ENCODE measurements around the gene PTPRM.

PTPRM gene

GRCh38 chr18:8257851-8258434, 690.8 kb downstream of the PTPRM start:
- DNase-seq (ENCODE audit: insufficient read length, low spot score) (no peak), FAIRE-seq (no peak)
- TF ChIP-seq SPI1 (IDR thresholded peaks at IDR 0.05; ENCODE audit: low read depth, low read length): no peak
- TF ChIP-seq POLR2A (IDR thresholded peaks at IDR 0.05; ENCODE audit: low read depth, low read length): no peak
- no peak for TF ChIP-seq TAF1 (IDR thresholded peaks at IDR 0.05; ENCODE audit: low read depth, low read length)
- TF ChIP-seq POLR2AphosphoS5 (IDR thresholded peaks at IDR 0.05; ENCODE audit: low read depth, low read length): no peak
- no peak for TF ChIP-seq POU2F2 (IDR thresholded peaks at IDR 0.05; ENCODE audit: low read depth, low read length)
- no peak for TF ChIP-seq PAX5 (IDR thresholded peaks at IDR 0.05; ENCODE audit: insufficient read depth, low read length, severe bottlenecking)

DNA sequence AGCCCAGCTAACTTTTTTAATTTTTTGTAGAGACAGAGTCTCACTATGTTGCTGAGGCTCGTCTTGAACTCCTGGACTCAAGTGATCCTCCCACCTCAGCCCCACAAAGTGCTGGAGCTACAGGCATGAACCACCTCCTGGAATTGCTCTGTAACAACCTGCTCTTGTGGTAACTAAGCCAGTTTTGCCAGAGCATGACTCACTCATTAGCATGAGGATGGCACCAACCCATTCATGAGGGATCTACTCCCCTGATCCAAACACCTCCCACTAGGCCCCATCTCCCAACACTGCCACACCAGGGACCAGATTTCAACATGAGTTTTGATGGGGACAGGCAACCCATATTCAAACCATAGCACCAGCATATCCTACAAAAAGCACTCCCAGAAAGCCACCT, 693.2 kb downstream of the PTPRM start:
- no peak for FAIRE-seq
- no peak for DNase-seq (ENCODE audit: insufficient read length, low spot score)

DNA sequence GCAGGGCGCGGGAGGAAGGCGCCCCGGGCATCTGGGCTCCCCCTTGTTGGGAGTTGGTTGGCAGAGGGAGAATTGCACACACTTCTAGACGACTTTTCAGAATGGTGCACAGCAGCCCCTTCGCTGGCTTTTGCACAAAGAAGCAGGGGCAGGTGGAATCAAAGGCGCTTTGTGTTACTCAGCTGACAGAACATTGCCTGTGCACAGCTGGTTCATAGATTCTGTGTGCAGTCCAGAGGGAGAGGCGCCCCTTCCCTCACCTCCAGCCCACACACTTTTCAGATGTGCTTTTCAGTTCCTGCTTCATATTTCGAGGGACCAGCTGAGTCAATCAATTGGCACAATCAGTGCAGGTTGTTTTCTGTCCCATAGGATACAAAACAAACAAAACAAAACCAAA, 693.7 kb downstream of the PTPRM start:
- TF ChIP-seq TAF1 (IDR thresholded peaks at IDR 0.05; ENCODE audit: low read depth, low read length): no peak
- TF ChIP-seq SPI1 (IDR thresholded peaks at IDR 0.05; ENCODE audit: low read depth, low read length): peak; percentile 68
- DNase-seq (ENCODE audit: insufficient read length, low spot score) (no peak), FAIRE-seq (no peak)

More for the DNA sequence above, 693.2 kb downstream of the PTPRM start:
- TF ChIP-seq TAF1 (IDR thresholded peaks at IDR 0.05; ENCODE audit: low read depth, low read length) (no peak), SPI1 (IDR thresholded peaks at IDR 0.05; ENCODE audit: low read depth, low read length) (no peak), POLR2AphosphoS5 (IDR thresholded peaks at IDR 0.05; ENCODE audit: low read depth, low read length) (no peak), POU2F2 (IDR thresholded peaks at IDR 0.05; ENCODE audit: low read depth, low read length) (no peak), POLR2A (IDR thresholded peaks at IDR 0.05; ENCODE audit: low read depth, low read length) (no peak), PAX5 (IDR thresholded peaks at IDR 0.05; ENCODE audit: insufficient read depth, low read length, severe bottlenecking) (no peak)

GRCh38 chr18:8261651-8262091, 694.6 kb downstream of the PTPRM start:
- no peak for FAIRE-seq
- no peak for DNase-seq (ENCODE audit: insufficient read length, low spot score)
- TF ChIP-seq PAX5 (IDR thresholded peaks at IDR 0.05; ENCODE audit: insufficient read depth, low read length, severe bottlenecking): no peak
- no peak for TF ChIP-seq SPI1 (IDR thresholded peaks at IDR 0.05; ENCODE audit: low read depth, low read length)
- no peak for TF ChIP-seq POU2F2 (IDR thresholded peaks at IDR 0.05; ENCODE audit: low read depth, low read length)
- no peak for TF ChIP-seq TAF1 (IDR thresholded peaks at IDR 0.05; ENCODE audit: low read depth, low read length)
- no peak for TF ChIP-seq POLR2AphosphoS5 (IDR thresholded peaks at IDR 0.05; ENCODE audit: low read depth, low read length)
- TF ChIP-seq POLR2A (IDR thresholded peaks at IDR 0.05; ENCODE audit: low read depth, low read length): no peak

- no peak for TF ChIP-seq TAF1 (IDR thresholded peaks at IDR 0.05; ENCODE audit: low read depth, low read length)
- no peak for TF ChIP-seq PAX5 (IDR thresholded peaks at IDR 0.05; ENCODE audit: insufficient read depth, low read length, severe bottlenecking)
- TF ChIP-seq SPI1 (IDR thresholded peaks at IDR 0.05; ENCODE audit: low read depth, low read length): no peak
- TF ChIP-seq POU2F2 (IDR thresholded peaks at IDR 0.05; ENCODE audit: low read depth, low read length): no peak
- no peak for TF ChIP-seq POLR2A (IDR thresholded peaks at IDR 0.05; ENCODE audit: low read depth, low read length)
- TF ChIP-seq POLR2AphosphoS5 (IDR thresholded peaks at IDR 0.05; ENCODE audit: low read depth, low read length): no peak
- DNase-seq (ENCODE audit: insufficient read length, low spot score): no peak
- no peak for FAIRE-seq
Measured at GRCh38 chr18:8262221-8262620, 695.1 kb downstream of the PTPRM start.

DNA sequence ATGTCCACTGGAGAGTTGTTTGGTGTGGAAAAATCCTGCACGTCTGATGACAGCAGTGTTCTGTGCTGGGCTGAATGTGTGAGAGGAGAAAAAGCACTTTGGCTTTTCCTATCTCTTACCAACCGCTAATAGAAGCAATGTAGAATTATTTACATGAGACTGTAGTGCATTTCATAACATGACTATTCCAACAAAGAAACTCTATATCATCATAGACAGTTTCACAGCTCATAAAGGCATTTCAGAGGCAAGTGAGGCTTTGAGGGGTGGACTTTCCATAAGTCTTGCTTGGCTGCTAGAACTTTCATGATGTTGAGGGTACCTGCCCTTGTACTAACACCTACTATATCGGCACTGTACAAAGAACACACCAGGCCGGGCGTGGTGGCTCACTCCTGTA, 697.0 kb downstream of the PTPRM start:
- TF ChIP-seq TAF1 (IDR thresholded peaks at IDR 0.05; ENCODE audit: low read depth, low read length): no peak
- no peak for TF ChIP-seq PAX5 (IDR thresholded peaks at IDR 0.05; ENCODE audit: insufficient read depth, low read length, severe bottlenecking)
- TF ChIP-seq POLR2AphosphoS5 (IDR thresholded peaks at IDR 0.05; ENCODE audit: low read depth, low read length): no peak
- TF ChIP-seq SPI1 (IDR thresholded peaks at IDR 0.05; ENCODE audit: low read depth, low read length): no peak
- TF ChIP-seq POU2F2 (IDR thresholded peaks at IDR 0.05; ENCODE audit: low read depth, low read length): no peak
- no peak for TF ChIP-seq POLR2A (IDR thresholded peaks at IDR 0.05; ENCODE audit: low read depth, low read length)
- FAIRE-seq (no peak), DNase-seq (ENCODE audit: insufficient read length, low spot score) (no peak)

DNA sequence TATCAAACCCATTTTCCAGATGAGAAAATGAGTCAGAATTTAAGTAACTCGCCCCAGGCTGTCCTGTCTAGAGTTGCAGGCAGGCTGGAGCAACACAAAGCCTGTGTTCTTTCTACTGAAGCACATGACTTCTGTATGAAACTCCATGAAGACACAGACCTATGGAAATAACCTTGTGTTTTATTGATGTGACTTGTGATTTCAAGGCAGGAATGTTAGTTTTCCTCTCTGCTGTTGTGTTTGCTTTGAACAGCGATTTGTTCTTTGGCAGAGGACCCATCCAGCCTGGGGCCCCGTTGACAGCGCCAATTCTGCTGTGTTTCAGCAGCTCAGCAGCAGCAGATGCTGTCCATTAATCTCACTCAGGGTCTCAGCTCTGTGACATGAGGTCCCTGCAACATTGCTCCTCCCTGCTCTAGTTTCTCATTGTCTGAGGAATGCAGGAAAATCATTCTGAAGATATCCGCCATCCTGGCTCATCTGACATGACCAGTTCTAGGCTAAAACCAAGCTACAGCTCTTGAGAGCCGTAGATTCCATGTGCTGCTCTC, 697.8 kb downstream of the PTPRM start:
- DNase-seq (ENCODE audit: insufficient read length, low spot score) (no peak), FAIRE-seq (no peak)
- TF ChIP-seq POLR2AphosphoS5 (IDR thresholded peaks at IDR 0.05; ENCODE audit: low read depth, low read length) (no peak), SPI1 (IDR thresholded peaks at IDR 0.05; ENCODE audit: low read depth, low read length) (no peak), PAX5 (IDR thresholded peaks at IDR 0.05; ENCODE audit: insufficient read depth, low read length, severe bottlenecking) (no peak), TAF1 (IDR thresholded peaks at IDR 0.05; ENCODE audit: low read depth, low read length) (no peak), POLR2A (IDR thresholded peaks at IDR 0.05; ENCODE audit: low read depth, low read length) (no peak), POU2F2 (IDR thresholded peaks at IDR 0.05; ENCODE audit: low read depth, low read length) (no peak)

DNA sequence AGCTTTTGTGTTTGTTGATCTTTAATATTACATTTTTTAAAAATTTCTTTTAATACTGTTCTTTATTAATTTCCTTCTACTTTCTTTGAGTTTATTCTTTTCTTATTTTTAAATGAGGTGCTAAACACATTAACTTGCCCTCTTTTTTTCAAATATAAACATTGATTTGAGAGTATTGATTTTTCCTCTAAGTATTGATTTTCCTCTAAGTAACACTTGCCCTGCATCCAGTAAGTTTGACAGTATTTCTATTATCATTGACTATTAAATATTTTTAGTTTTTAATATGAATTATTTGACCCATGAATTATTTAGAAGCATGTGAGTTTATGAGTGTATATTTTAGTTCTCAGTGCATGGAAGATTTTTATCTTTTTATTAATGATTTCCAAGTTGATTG, 705.1 kb downstream of the PTPRM start:
- TF ChIP-seq POLR2AphosphoS5 (IDR thresholded peaks at IDR 0.05; ENCODE audit: low read depth, low read length) (no peak), POLR2A (IDR thresholded peaks at IDR 0.05; ENCODE audit: low read depth, low read length) (no peak), PAX5 (IDR thresholded peaks at IDR 0.05; ENCODE audit: insufficient read depth, low read length, severe bottlenecking) (no peak), POU2F2 (IDR thresholded peaks at IDR 0.05; ENCODE audit: low read depth, low read length) (no peak), SPI1 (IDR thresholded peaks at IDR 0.05; ENCODE audit: low read depth, low read length) (no peak), TAF1 (IDR thresholded peaks at IDR 0.05; ENCODE audit: low read depth, low read length) (no peak)
- no peak for DNase-seq (ENCODE audit: insufficient read length, low spot score)
- FAIRE-seq: no peak

DNA sequence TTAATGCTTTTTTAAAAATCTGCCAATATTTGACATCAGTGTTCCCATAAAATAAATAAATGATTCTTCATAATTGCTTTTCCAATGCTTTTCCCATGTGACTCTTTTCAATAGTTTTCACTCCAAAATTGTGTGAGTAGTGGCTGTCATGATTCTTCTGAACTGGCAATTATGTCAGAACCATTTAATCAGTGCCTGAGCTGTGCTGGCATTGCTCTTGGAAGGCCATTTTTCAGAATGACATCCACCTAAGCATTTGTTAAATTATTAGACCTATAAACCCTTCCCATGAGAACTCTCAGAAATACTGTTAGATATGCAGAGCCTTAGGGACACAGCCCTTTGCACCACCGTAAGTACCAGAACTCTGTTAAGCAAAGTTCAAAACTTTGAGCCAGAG, 707.3 kb downstream of the PTPRM start:
- DNase-seq (ENCODE audit: insufficient read length, low spot score): no peak
- TF ChIP-seq POU2F2 (IDR thresholded peaks at IDR 0.05; ENCODE audit: low read depth, low read length) (no peak), SPI1 (IDR thresholded peaks at IDR 0.05; ENCODE audit: low read depth, low read length) (no peak), POLR2A (IDR thresholded peaks at IDR 0.05; ENCODE audit: low read depth, low read length) (no peak), PAX5 (IDR thresholded peaks at IDR 0.05; ENCODE audit: insufficient read depth, low read length, severe bottlenecking) (no peak), POLR2AphosphoS5 (IDR thresholded peaks at IDR 0.05; ENCODE audit: low read depth, low read length) (no peak), TAF1 (IDR thresholded peaks at IDR 0.05; ENCODE audit: low read depth, low read length) (no peak)
- no peak for FAIRE-seq

DNA sequence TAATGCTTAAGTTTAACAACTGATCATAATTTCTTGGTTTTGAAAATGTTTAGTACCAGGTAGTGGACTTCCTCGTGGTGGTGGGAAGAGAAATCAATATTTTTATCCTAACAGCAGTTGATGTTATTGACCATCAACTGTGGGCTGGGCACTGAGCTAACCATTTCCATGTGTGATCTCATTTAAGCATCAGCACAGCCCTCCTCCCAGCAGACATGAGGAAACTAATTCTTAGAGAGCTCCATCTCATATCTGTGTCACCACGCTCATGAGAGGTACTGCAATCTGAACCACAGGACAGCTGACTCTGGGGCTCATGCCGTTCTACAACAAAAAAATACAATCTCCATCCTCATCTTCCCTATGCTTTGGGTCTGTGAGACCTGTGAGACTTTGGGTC, 709.3 kb downstream of the PTPRM start:
- no peak for FAIRE-seq
- DNase-seq (ENCODE audit: insufficient read length, low spot score): no peak
- TF ChIP-seq POU2F2 (IDR thresholded peaks at IDR 0.05; ENCODE audit: low read depth, low read length) (no peak), SPI1 (IDR thresholded peaks at IDR 0.05; ENCODE audit: low read depth, low read length) (no peak), POLR2AphosphoS5 (IDR thresholded peaks at IDR 0.05; ENCODE audit: low read depth, low read length) (no peak), PAX5 (IDR thresholded peaks at IDR 0.05; ENCODE audit: insufficient read depth, low read length, severe bottlenecking) (no peak), TAF1 (IDR thresholded peaks at IDR 0.05; ENCODE audit: low read depth, low read length) (no peak), POLR2A (IDR thresholded peaks at IDR 0.05; ENCODE audit: low read depth, low read length) (no peak)

Measured in GM12891 (cell line).